ENCODE measurements around the gene CSMD2. TPM values are rescaled to one million over a fixed set of nuclear protein-coding genes. Genes with fewer than 3 reads are reported as not detected.

Gene CSMD2
- total RNA-seq, 1 donor from 2014 or later = 1.1 TPM

GRCh38 chr1:33692206-33693188 lies 472.5 kb downstream of the CSMD2 start:
- no peak for DNase-seq (ENCODE audit: low spot score)

GRCh38 chr1:33687000-33687399 lies 478.0 kb downstream of the CSMD2 start:
- no peak for DNase-seq (ENCODE audit: low spot score)

- no peak for DNase-seq (ENCODE audit: low spot score)
These were observed 478.5 kb downstream of the CSMD2 start for GRCh38 chr1:33686551-33686950.

GRCh38 chr1:33685256-33685655 lies 479.8 kb downstream of the CSMD2 start:
- DNase-seq (ENCODE audit: low spot score) = no peak

GRCh38 chr1:33684396-33685179 lies 480.4 kb downstream of the CSMD2 start:
- no peak for DNase-seq (ENCODE audit: low spot score)

GRCh38 chr1:33683913-33684312 lies 481.1 kb downstream of the CSMD2 start:
- no peak for DNase-seq (ENCODE audit: low spot score)

GRCh38 chr1:33682371-33682770 lies 482.7 kb downstream of the CSMD2 start:
- DNase-seq (ENCODE audit: low spot score) = no peak

- DNase-seq (ENCODE audit: low spot score) = no peak
These were observed 484.7 kb downstream of the CSMD2 start for GRCh38 chr1:33680281-33680840.

GRCh38 chr1:33670567-33670966 lies 494.5 kb downstream of the CSMD2 start:
- DNase-seq (ENCODE audit: low spot score) = no peak

- no peak for DNase-seq (ENCODE audit: low spot score)
These were observed 496.3 kb downstream of the CSMD2 start for GRCh38 chr1:33668695-33669094.

- DNase-seq (ENCODE audit: low spot score) = no peak
These were observed 497.4 kb downstream of the CSMD2 start for GRCh38 chr1:33667386-33668282.

- no peak for DNase-seq (ENCODE audit: low spot score)
These were observed 498.4 kb downstream of the CSMD2 start for GRCh38 chr1:33666616-33667015.

GRCh38 chr1:33661811-33662454 lies 503.1 kb downstream of the CSMD2 start:
- DNase-seq (ENCODE audit: low spot score) = no peak

- no peak for DNase-seq (ENCODE audit: low spot score)
These were observed 504.1 kb downstream of the CSMD2 start for GRCh38 chr1:33660956-33661355.

GRCh38 chr1:33660244-33660643 lies 504.8 kb downstream of the CSMD2 start:
- no peak for DNase-seq (ENCODE audit: low spot score)

- no peak for DNase-seq (ENCODE audit: low spot score)
These were observed 505.4 kb downstream of the CSMD2 start for GRCh38 chr1:33659641-33660040.

- no peak for DNase-seq (ENCODE audit: low spot score)
These were observed 507.2 kb downstream of the CSMD2 start for GRCh38 chr1:33657833-33658232.

GRCh38 chr1:33656467-33657005 lies 508.5 kb downstream of the CSMD2 start:
- DNase-seq (ENCODE audit: low spot score) = no peak

GRCh38 chr1:33655496-33655895 lies 509.5 kb downstream of the CSMD2 start:
- no peak for DNase-seq (ENCODE audit: low spot score)

- no peak for DNase-seq (ENCODE audit: low spot score)
These were observed 510.7 kb downstream of the CSMD2 start for GRCh38 chr1:33654267-33654834.

Measured in ureter (tissue), 1 donor.